ENCODE results near the gene SZT2.

Gene SZT2

DNA sequence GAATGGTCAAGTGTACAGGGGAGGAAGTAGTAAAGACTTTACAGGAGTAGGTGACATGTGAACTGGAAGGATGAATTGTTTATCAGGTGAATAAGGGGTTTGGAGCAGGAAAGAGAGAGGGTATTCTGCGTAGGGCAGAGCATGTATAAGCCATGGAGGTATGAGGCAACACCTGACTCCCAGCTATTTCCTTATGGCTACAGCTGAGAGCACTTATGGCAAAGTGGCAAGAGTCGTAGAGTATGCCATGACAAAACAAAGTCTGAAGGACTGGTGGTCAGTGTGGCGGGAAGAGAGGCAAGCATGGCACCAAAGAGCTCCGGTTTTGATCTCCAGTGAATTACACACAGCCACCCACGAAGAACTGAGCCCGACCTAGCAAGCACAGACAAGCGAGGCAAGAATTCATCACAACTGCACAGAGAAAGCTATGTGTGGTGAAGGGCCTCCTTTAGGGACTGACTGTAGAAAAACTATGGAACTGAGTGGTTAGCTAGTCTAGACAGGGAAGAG is 12.9 kb upstream of the SZT2 start:
- TF ChIP-seq, protein P1, sequence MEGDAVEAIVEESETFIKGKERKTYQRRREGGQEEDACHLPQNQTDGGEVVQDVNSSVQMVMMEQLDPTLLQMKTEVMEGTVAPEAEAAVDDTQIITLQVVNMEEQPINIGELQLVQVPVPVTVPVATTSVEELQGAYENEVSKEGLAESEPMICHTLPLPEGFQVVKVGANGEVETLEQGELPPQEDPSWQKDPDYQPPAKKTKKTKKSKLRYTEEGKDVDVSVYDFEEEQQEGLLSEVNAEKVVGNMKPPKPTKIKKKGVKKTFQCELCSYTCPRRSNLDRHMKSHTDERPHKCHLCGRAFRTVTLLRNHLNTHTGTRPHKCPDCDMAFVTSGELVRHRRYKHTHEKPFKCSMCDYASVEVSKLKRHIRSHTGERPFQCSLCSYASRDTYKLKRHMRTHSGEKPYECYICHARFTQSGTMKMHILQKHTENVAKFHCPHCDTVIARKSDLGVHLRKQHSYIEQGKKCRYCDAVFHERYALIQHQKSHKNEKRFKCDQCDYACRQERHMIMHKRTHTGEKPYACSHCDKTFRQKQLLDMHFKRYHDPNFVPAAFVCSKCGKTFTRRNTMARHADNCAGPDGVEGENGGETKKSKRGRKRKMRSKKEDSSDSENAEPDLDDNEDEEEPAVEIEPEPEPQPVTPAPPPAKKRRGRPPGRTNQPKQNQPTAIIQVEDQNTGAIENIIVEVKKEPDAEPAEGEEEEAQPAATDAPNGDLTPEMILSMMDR (IDR thresholded peaks at IDR 0.05), result no peak
- DNase-seq (ENCODE audit: low spot score), result no peak
- Histone ChIP-seq H3K4me3 (no peak overlapping the region), H3K27ac (no peak overlapping the region)

DNA sequence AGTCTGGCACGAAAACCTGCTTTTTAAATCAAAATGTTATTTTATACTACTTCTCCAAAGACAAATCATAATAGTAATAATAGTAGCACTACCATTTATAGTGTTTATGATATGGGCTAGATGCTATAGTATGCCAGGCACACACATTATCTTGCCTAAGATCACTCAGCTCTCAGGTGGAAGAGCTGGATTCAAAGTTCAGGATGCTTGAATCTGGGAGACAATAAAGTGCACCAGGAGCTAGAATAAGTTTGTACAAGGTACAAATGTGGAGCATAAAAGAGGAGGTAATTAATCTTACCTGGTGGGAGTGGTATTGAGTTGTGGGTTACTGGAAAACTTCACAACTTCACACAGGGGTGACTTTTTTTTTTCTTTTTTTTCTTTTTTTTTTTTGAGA is 11.9 kb upstream of the SZT2 start:
- no peak overlapping the region for H3K4me3 ChIP-seq
- DNase-seq (ENCODE audit: low spot score), result no peak
- H3K27ac ChIP-seq, result no peak overlapping the region
- TF ChIP-seq, protein P1 (IDR thresholded peaks at IDR 0.05), result no peak

DNA sequence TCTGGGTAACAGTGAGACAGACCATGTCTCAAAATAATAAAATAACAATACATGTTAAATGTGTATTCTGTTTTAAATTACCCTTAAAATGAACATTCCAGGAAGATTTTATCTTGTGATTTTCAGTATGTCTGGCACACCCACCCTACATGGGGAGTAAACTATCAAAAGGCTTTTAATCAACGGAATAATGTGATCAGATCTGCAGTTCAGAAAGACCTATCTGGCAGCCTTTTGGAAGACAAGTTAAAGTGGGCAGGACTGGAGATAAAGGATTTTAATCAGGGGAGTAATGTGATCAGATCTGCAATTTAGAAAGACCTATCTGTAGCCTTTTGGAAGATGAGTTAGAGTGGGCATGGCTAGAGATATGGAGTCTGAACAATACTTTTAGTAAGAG is 10.2 kb upstream of the SZT2 start:
- no peak overlapping the region for H3K27ac ChIP-seq
- TF ChIP-seq, protein P1 (IDR thresholded peaks at IDR 0.05), result no peak
- H3K4me3 ChIP-seq, result no peak overlapping the region
- no peak for DNase-seq (ENCODE audit: low spot score)

DNA sequence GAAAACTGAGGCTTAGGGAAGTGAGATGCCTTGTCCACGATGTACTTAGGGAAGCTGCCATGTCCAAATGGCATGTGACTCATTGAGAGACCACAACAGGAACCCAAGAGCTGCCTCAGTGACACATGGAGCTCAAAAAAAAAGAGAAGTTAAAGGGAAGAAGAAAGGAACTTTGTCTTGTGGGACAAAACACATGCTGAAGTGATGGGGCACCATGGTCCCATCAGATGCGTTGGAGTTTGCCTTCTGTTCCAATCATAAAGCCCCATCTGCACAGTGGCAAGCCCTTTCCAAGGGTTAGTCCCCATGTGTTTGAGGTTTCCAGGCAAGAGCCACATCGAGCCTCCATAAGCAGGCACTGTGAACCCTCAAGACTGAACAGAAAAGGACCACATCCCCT is 8.1 kb upstream of the SZT2 start:
- no peak overlapping the region for H3K4me3 ChIP-seq
- DNase-seq (ENCODE audit: low spot score), result no peak
- TF ChIP-seq, protein P1 (IDR thresholded peaks at IDR 0.05), result no peak
- peak overlapping the region in 1 of 2 donors; percentile 58 for H3K27ac ChIP-seq

DNA sequence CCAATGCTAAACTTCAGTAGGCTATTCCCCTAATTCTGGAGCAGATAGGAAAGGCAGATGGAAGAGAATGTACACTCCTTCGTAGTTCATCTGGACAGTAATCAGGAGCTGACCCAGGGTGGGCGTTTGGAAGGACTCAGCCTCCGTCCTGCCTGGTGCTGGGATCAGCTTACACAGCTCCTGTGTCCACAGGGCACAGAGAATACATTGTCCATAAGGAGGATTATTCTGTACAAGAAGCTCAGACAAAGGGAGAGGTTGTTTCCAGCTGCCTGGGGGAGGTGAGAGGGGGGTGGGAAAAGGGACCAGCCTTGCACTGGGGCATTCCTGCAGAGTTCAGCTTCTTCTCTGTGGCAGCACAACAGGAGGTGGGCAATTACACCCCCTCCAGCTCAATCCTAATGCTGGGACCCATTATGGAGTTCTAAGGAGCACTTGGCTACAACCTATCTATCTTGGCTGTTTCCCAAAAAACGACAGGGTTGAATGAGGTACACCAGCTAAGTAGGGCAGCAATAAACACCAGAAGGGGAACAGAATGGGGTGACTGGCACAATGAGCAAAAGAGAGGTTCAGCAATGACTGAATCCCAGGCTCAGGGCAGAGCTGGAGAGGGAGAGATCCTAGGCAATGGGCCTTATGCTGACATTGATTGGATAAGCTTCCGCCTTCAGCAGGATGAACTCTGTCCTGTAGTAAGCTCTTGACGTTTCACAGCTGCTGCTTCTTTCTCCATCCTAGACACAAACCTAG is 7.5 kb upstream of the SZT2 start:
- peak overlapping the region in 1 of 2 donors; percentile 58 for H3K27ac ChIP-seq
- DNase-seq (ENCODE audit: low spot score), result no peak
- TF ChIP-seq, protein P1 (IDR thresholded peaks at IDR 0.05), result no peak
- H3K4me3 ChIP-seq, result no peak overlapping the region

DNA sequence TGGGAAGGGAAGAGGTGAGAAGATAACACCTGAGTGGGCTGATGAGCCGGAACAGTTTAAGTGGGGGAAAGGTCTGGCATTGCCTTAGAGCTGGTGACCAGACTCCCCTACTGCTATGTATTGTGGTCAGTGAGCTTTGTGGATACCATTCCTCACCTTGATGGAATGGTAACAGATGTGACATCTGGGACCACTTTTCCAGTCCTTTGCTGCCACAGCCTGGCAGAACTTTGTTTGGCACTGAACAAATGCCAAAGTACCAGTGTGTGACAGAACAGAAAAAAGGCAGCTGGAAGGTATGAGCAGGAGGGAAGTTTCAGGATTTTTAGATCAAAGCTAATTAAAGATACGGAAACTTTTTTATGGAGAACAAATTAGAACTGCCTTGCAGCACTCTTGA is 6.2 kb upstream of the SZT2 start:
- TF ChIP-seq, protein P1 (IDR thresholded peaks at IDR 0.05), result no peak
- no peak for DNase-seq (ENCODE audit: low spot score)
- Histone ChIP-seq H3K4me3 (no peak overlapping the region), H3K27ac (no peak overlapping the region)

DNA sequence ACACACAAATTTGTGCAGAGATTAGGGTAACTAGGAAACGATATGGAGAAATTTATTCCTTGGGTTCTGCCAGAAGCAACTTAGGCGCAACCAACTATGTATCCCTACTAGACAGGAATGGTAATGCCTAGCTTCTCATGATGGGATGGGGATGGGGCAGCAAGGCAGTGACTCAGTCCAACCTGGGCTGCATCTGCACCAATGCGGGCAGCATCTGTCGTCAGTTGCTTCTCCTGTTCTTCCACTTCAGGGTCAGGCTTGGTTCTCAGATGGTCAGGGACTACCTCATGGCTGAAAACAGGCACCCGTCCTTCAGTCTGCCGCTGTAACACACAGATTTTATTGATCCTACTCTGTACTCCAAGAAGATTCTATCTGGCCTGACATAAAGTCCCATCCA is 3.0 kb upstream of the SZT2 start:
- H3K4me3 ChIP-seq, result no peak overlapping the region
- DNase-seq (ENCODE audit: low spot score), result no peak
- TF ChIP-seq, protein P1 (IDR thresholded peaks at IDR 0.05), result no peak
- H3K27ac ChIP-seq, result no peak overlapping the region

All from coronary artery (tissue), 2 donors.